ENCODE results near the gene RPN2. TPM values are rescaled to one million over a fixed set of nuclear protein-coding genes. Genes with fewer than 3 reads are reported as not detected.

Gene RPN2
- total RNA-seq, 1 experiment from 2014 or later: 226 TPM

DNA sequence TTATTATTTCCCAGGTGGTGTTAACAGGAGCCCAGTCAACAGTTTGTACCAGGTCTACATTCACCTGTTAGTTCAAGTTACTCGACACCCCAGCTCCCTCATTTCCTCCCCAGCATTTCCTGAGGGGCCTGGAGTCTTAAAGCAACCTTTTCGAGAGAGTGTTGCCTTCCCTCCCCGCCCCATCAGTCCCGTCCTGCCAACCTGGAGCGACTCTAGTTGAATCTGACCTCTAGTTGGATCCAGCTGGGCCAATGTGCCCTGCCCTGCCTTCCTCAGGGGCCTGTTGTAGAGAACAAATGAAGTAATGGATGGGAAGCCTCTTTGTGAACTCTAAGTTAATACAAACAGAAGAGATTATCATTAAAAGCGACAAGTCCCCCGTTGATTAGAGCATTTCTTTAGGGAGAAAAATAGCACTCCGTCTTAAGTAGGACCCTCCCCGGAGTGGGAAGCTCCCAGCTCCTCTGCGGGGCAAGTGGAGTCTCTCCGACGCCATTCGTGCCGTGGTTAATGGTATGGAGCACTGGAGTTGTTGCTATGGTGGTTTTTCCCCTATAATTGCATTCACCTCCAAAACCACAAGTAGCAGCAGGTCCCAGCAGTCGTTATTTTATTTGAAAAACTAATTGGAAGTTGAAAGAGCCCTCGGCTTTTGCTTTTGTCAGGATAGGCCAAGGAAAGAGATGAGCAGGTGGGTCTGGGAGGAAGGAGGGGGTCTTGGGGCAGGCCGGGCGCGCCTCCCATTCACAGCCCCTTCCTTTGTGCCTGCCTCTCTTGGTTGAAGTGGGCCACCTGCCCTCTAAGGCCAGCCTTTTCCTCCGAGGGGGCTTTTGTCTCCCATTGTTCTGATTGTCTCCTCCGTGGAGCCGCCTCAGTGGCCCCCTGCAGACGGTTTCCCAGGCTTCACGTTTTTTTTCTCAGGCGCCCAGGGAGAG is 66.4 kb downstream of the RPN2 start:
- TF ChIP-seq, protein P1, sequence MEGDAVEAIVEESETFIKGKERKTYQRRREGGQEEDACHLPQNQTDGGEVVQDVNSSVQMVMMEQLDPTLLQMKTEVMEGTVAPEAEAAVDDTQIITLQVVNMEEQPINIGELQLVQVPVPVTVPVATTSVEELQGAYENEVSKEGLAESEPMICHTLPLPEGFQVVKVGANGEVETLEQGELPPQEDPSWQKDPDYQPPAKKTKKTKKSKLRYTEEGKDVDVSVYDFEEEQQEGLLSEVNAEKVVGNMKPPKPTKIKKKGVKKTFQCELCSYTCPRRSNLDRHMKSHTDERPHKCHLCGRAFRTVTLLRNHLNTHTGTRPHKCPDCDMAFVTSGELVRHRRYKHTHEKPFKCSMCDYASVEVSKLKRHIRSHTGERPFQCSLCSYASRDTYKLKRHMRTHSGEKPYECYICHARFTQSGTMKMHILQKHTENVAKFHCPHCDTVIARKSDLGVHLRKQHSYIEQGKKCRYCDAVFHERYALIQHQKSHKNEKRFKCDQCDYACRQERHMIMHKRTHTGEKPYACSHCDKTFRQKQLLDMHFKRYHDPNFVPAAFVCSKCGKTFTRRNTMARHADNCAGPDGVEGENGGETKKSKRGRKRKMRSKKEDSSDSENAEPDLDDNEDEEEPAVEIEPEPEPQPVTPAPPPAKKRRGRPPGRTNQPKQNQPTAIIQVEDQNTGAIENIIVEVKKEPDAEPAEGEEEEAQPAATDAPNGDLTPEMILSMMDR (IDR thresholded peaks at IDR 0.05; ENCODE audit: unreplicated experiment): no peak
- ChIA-PET POLR2A (no interaction called here), CTCF (interaction anchor here (0.5 to 1.1 kb wide), 3 partner anchors 244 to 289 kb away, joined by 3 read pairs; no protein-coding TSS in a partner anchor)
- no peak for DNase-seq (ENCODE audit: unreplicated experiment)
- Mint-ChIP-seq H3K27ac (ENCODE audit: low read depth, unreplicated experiment) (no peak overlapping the region), H3K4me1 (ENCODE audit: insufficient read depth, unreplicated experiment) (no peaks in the 10 kb centered on the region), H3K4me3 (ENCODE audit: unreplicated experiment) (no peak overlapping the region), H3K36me3 (ENCODE audit: insufficient read depth, unreplicated experiment) (peaks cover 38% of the 10 kb centered on the region), H3K9me3 (ENCODE audit: unreplicated experiment) (no peaks in the 10 kb centered on the region), H3K27me3 (ENCODE audit: insufficient read depth, unreplicated experiment) (no peaks in the 10 kb centered on the region)
- intact Hi-C loops (cut with micrococcal nuclease): no loop called here
- no TSS peak for BruUV-seq (replicated peaks)

DNA sequence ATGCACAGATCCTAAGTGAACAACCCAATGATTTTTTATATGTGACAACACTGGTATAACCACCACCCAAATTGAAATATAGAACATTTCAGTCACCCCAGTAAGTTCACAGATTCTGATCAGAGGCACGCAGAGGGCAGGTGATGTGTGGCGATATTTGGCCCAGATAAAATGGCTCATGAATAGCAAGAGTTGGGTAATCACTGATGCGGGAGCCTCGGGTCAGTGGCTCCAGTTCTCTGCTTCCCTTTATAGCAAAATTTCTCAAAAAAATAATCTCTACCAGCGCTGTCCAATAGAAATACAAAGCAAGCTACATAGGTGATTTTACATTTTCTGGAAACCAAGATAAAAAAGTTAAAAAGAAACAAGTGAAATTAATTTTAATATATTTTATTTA is 67.6 kb downstream of the RPN2 start:
- no peaks in the 10 kb centered on the region for H3K4me1 Mint-ChIP-seq (ENCODE audit: insufficient read depth, unreplicated experiment)
- ChIA-PET POLR2A (no interaction called here), CTCF (interaction anchor here (1.1 kb wide), 1 partner anchor 288 kb away, joined by 6 read pairs; no protein-coding TSS in a partner anchor)
- no peaks in the 10 kb centered on the region for H3K9me3 Mint-ChIP-seq (ENCODE audit: unreplicated experiment)
- no peak for DNase-seq (ENCODE audit: unreplicated experiment)
- H3K27me3 Mint-ChIP-seq (ENCODE audit: insufficient read depth, unreplicated experiment): no peaks in the 10 kb centered on the region
- TF ChIP-seq, protein P1 (IDR thresholded peaks at IDR 0.05; ENCODE audit: unreplicated experiment): no peak
- H3K27ac Mint-ChIP-seq (ENCODE audit: low read depth, unreplicated experiment): no peak overlapping the region
- intact Hi-C loops (cut with micrococcal nuclease): no loop called here
- no peak overlapping the region for H3K4me3 Mint-ChIP-seq (ENCODE audit: unreplicated experiment)
- BruUV-seq (replicated peaks): no TSS peak
- H3K36me3 Mint-ChIP-seq (ENCODE audit: insufficient read depth, unreplicated experiment): peaks cover 25% of the 10 kb centered on the region

DNA sequence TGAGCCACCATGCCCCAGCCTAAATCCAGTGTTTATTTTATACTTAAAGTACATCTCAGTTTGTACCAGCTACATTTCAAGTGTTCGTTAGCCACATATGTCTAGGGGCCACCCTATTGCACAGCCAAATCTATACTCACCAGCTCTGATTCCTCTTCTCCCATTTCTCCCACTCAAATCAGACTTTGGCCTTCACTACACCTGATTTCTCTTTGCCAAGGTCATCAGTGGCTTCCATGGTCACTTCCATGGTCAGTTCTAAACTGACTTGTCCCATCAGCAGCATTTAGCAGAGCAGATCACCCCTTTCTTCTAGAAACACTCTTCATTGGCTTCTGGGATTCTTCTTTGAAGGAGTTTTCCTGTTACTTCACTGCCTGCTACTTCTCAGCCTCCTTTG is 68.4 kb downstream of the RPN2 start:
- Mint-ChIP-seq H3K9me3 (ENCODE audit: unreplicated experiment) (no peaks in the 10 kb centered on the region), H3K4me1 (ENCODE audit: insufficient read depth, unreplicated experiment) (no peaks in the 10 kb centered on the region), H3K27ac (ENCODE audit: low read depth, unreplicated experiment) (no peak overlapping the region), H3K4me3 (ENCODE audit: unreplicated experiment) (no peak overlapping the region), H3K27me3 (ENCODE audit: insufficient read depth, unreplicated experiment) (no peaks in the 10 kb centered on the region), H3K36me3 (ENCODE audit: insufficient read depth, unreplicated experiment) (peaks cover 17% of the 10 kb centered on the region)
- ChIA-PET CTCF (interaction anchor here (0.6 to 1.1 kb wide), 2 partner anchors 153 to 287 kb away, joined by 3 to 6 read pairs; no protein-coding TSS in a partner anchor), POLR2A (no interaction called here)
- TF ChIP-seq, protein P1 (IDR thresholded peaks at IDR 0.05; ENCODE audit: unreplicated experiment): no peak
- no peak for DNase-seq (ENCODE audit: unreplicated experiment)
- intact Hi-C loops (cut with micrococcal nuclease): no loop called here
- no TSS peak for BruUV-seq (replicated peaks)

DNA sequence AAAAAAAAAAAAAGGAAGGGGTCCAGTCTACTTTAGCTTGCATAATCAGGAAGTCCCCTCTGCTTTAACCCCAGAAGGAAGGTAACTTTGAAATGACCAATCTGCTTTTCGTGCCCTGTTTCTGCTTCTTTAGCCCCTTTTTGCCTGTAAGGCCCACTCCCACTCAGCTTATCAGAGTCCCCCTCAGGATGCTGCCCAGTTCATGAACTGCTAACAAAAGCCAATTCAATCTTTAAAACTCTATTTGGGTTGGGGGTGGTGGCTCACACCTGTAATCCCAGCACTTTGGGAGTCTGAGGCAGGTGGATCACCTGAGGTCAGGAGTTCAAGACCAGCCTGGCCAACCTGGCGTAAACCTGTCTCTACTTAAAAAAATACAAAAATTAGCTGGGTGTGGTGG is 70.2 kb downstream of the RPN2 start:
- TF ChIP-seq, protein P1 (IDR thresholded peaks at IDR 0.05; ENCODE audit: unreplicated experiment): no peak
- H3K9me3 Mint-ChIP-seq (ENCODE audit: unreplicated experiment): no peaks in the 10 kb centered on the region
- intact Hi-C loops (cut with micrococcal nuclease): no loop called here
- ChIA-PET POLR2A (interaction anchor here (0.7 kb wide), 1 partner anchor 43 kb away, joined by 3 read pairs; no protein-coding TSS in a partner anchor), CTCF (interaction anchor here (0.6 to 1.3 kb wide), 3 partner anchors 47 to 286 kb away, joined by 3 to 4 read pairs (median 3); no protein-coding TSS in a partner anchor)
- H3K4me3 Mint-ChIP-seq (ENCODE audit: unreplicated experiment): no peak overlapping the region
- no peaks in the 10 kb centered on the region for H3K36me3 Mint-ChIP-seq (ENCODE audit: insufficient read depth, unreplicated experiment)
- peaks cover 7% of the 10 kb centered on the region for H3K27me3 Mint-ChIP-seq (ENCODE audit: insufficient read depth, unreplicated experiment)
- no peak overlapping the region for H3K27ac Mint-ChIP-seq (ENCODE audit: low read depth, unreplicated experiment)
- no TSS peak for BruUV-seq (replicated peaks)
- no peaks in the 10 kb centered on the region for H3K4me1 Mint-ChIP-seq (ENCODE audit: insufficient read depth, unreplicated experiment)
- no peak for DNase-seq (ENCODE audit: unreplicated experiment)
